ENCODE data around the gene ACD.
A peak's percentile ranks its signal among the peaks of the same experiment; 100 is the strongest.

Gene ACD

GRCh38 chr16:67675999-67676398 is 15.9 kb upstream of the ACD start:
- DNase-seq = no peak

GRCh38 chr16:67675579-67675935 is 15.5 kb upstream of the ACD start:
- no peak for DNase-seq

GRCh38 chr16:67674851-67675578 is 15.0 kb upstream of the ACD start:
- DNase-seq = no peak

- peak; percentile 82 to 85 for DNase-seq
Observed at GRCh38 chr16:67673712-67674580, 13.9 kb upstream of the ACD start.

- DNase-seq = peak; percentile 78 to 83
Observed at GRCh38 chr16:67672739-67673662, 12.9 kb upstream of the ACD start.

GRCh38 chr16:67672306-67672705 is 12.2 kb upstream of the ACD start:
- DNase-seq = no peak

GRCh38 chr16:67669499-67670101 is 9.5 kb upstream of the ACD start:
- no peak for DNase-seq

GRCh38 chr16:67668495-67669157 is 8.6 kb upstream of the ACD start:
- DNase-seq = no peak

GRCh38 chr16:67667817-67668494 is 7.9 kb upstream of the ACD start:
- peak; percentile 90 to 91 for DNase-seq

- no peak for DNase-seq
Observed at GRCh38 chr16:67667453-67667816, 7.4 kb upstream of the ACD start.

- DNase-seq = peak; percentile 75 to 85
Observed at GRCh38 chr16:67666559-67667452, 6.7 kb upstream of the ACD start, which contains the start of the genes C16orf86 and ENKD1. TSS of gene C16orf86 (plus strand) at chr16:67666814. CDS start at chr16:67666971, 157 bp downstream. TSS of gene ENKD1 (minus strand) at chr16:67666750. CDS start at chr16:67666442, 308 bp downstream.

GRCh38 chr16:67666032-67666551 is 6.0 kb upstream of the ACD start:
- DNase-seq = no peak

GRCh38 chr16:67665598-67665997 is 5.5 kb upstream of the ACD start:
- no peak for DNase-seq

- no peak for DNase-seq
Observed at GRCh38 chr16:67664871-67665270, 4.8 kb upstream of the ACD start.

GRCh38 chr16:67664258-67664657 is 4.2 kb upstream of the ACD start:
- no peak for DNase-seq

- DNase-seq = no peak
Observed at GRCh38 chr16:67663877-67664222, 3.8 kb upstream of the ACD start.

- DNase-seq = peak; percentile 38 to 51
Observed at GRCh38 chr16:67663151-67663876, 3.3 kb upstream of the ACD start.

- no peak for DNase-seq
Observed at GRCh38 chr16:67662653-67663010, 2.6 kb upstream of the ACD start.
